ENCODE measurements around the gene GNG7.

GRCh38 chr19:2524361-2524839 is 178.1 kb downstream of the GNG7 start:
- TF ChIP-seq POLR2A (IDR thresholded peaks at IDR 0.05; ENCODE audit: low read depth, low read length) (no peak), TAF1 (IDR thresholded peaks at IDR 0.05; ENCODE audit: borderline replicate concordance, low read depth, low read length) (no peak), POLR2AphosphoS5 (IDR thresholded peaks at IDR 0.05; ENCODE audit: low read depth, low read length) (no peak)
